SU-DHL-6 (cell line): ENCODE results near the gene WDR17.

ENCODE experiments used
- H2AFZ ChIP-seq: fragments of 200-600 bp; sonication (generic); 2 replicates; pipeline ENCODE4 v1.6.1; 2014; ENCODE audit warnings: low read depth, mild to moderate bottlenecking, moderate library complexity, mixed read lengths, antibody characterized with exemption, low read length; ENCODE audit not compliant: severe bottlenecking
- H3F3A ChIP-seq: fragments of 200-600 bp; shearing (Covaris generic); 2 replicates; pipeline ENCODE4 v1.6.0; 2016; ENCODE audit warnings: antibody characterized with exemption, mild to moderate bottlenecking; ENCODE audit not compliant: insufficient read depth
- H3K27ac ChIP-seq: fragments of 200-600 bp; sonication (generic); 2 replicates; pipeline ENCODE4 v1.5.1; 2016; ENCODE audit warnings: low read depth, mild to moderate bottlenecking, low read length, moderate library complexity, mixed read lengths
- H3K27me3 ChIP-seq: fragments of 200-600 bp; sonication (generic), shearing (Covaris generic); 2 replicates; pipeline ENCODE4 v1.6.0; 2014; ENCODE audit warnings: mild to moderate bottlenecking, low read length
- H3K36me3 ChIP-seq: fragments of 200-600 bp; sonication (generic); 2 replicates; pipeline ENCODE4 v1.6.1; 2014; ENCODE audit warnings: mild to moderate bottlenecking, low read length, mixed read lengths
- H3K4me2 ChIP-seq: fragments of 300-600, 200-600 bp; shearing (Covaris generic), sonication (generic); 2 replicates; pipeline ENCODE4 v1.6.0; 2014; ENCODE audit warnings: low read length, low read depth, mild to moderate bottlenecking; ENCODE audit not compliant: poor library complexity, severe bottlenecking
- H3K4me3 ChIP-seq: fragments of 200-600 bp; sonication (generic); 2 replicates; pipeline ENCODE4 v1.5.1; 2014; ENCODE audit warnings: antibody characterized with exemption, low read length, mild to moderate bottlenecking, mixed read lengths; ENCODE audit not compliant: insufficient read depth, poor library complexity, severe bottlenecking
- H3K79me2 ChIP-seq: fragments of 200-600 bp; sonication (generic); 2 replicates; pipeline ENCODE4 v1.6.1; 2014; ENCODE audit warnings: mild to moderate bottlenecking, low read length, moderate library complexity; ENCODE audit not compliant: insufficient read depth
- H3K9ac ChIP-seq: fragments of 200-600 bp; sonication (generic); 2 replicates; pipeline ENCODE4 v1.7.0; 2014; ENCODE audit warnings: mild to moderate bottlenecking, low read length
- H3K9me2 ChIP-seq: fragments of 200-600 bp; sonication (generic); replicated peaks from 2 replicates; pipeline ENCODE4 v1.6.1; 2014; ENCODE audit warnings: low read length; ENCODE audit not compliant: insufficient read depth
- H3K9me3 ChIP-seq: fragments of 200-600 bp; sonication (generic); 2 replicates; pipeline ENCODE4 v1.6.1; 2014; ENCODE audit warnings: low read length, mixed read lengths; ENCODE audit not compliant: insufficient read depth
- H4K20me1 ChIP-seq: fragments of 200-600 bp; sonication (generic); 2 replicates; pipeline ENCODE4 v1.6.1; 2014; ENCODE audit warnings: low read depth, mild to moderate bottlenecking, antibody characterized with exemption, low read length, moderate library complexity, mixed read lengths
- CTCF ChIP-seq: fragments of 200-600 bp; sonication (generic); IDR thresholded peaks from one replicate; pipeline ENCODE4 v1.5.1; 2017; ENCODE audit warnings: antibody characterized with exemption, mild to moderate bottlenecking, low read length, moderate library complexity; ENCODE audit not compliant: insufficient read depth, poor library complexity, severe bottlenecking
- EZH2phosphoT487 ChIP-seq: fragments of 200-600 bp; sonication (generic), shearing (Covaris generic); conservative IDR thresholded peaks from 2 replicates; pipeline ENCODE4 v1.6.1; 2018; ENCODE audit warnings: mild to moderate bottlenecking, antibody characterized with exemption, low read length, moderate library complexity, mixed read lengths

Gene WDR17

GRCh38 chr4:176044589-176044951, 21.1 kb upstream of the WDR17 start:
- Histone ChIP-seq H3K4me3 (no peak overlapping the region), H3K9me3 (no peaks in the 10 kb centered on the region), H3K27ac (no peak overlapping the region), H3K36me3 (no peaks in the 10 kb centered on the region), H3K9me2 (0 out of 2 replicates have a peak, but pooled peaks cover 3% of the 10 kb centered on the region), H3K79me2 (no peaks in the 10 kb centered on the region), H3F3A (no peaks in the 10 kb centered on the region), H4K20me1 (no peaks in the 10 kb centered on the region), H3K4me2 (no peak overlapping the region), H2AFZ (no peak overlapping the region), H3K27me3 (no peaks in the 10 kb centered on the region), H3K9ac (no peak overlapping the region)
- TF ChIP-seq CTCF (no peak), EZH2phosphoT487 (no peak)

DNA sequence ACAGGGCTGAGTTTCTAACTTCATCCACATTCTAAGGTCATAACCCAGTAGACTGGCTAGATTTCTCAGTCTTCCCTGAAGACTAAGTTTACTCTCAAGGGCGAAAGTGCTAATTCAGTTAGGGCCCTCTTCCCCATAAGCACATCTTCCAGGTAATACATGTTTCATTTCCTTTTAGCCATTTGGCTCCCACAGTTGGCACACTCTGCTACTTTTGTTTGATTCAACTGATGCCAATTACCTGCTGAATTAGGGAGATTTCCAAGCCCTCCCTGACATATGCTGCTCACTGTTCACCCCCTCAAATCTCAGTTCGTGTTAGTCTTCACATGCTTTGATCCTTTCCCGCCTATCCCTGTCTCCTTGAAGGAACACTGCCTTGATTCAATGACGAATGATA, 17.0 kb upstream of the WDR17 start:
- H3K9me3 ChIP-seq = no peaks in the 10 kb centered on the region
- no peaks in the 10 kb centered on the region for H3K9me2 ChIP-seq
- no peak for TF ChIP-seq CTCF
- TF ChIP-seq EZH2phosphoT487 = no peak
- no peaks in the 10 kb centered on the region for H3K36me3 ChIP-seq
- no peaks in the 10 kb centered on the region for H3K27me3 ChIP-seq
- H3K4me3 ChIP-seq = no peak overlapping the region
- no peaks in the 10 kb centered on the region for H3K79me2 ChIP-seq
- H3K27ac ChIP-seq = no peak overlapping the region
- H3K9ac ChIP-seq = no peak overlapping the region
- H3K4me2 ChIP-seq = no peak overlapping the region
- H4K20me1 ChIP-seq = no peaks in the 10 kb centered on the region
- no peaks in the 10 kb centered on the region for H3F3A ChIP-seq
- H2AFZ ChIP-seq = no peak overlapping the region

DNA sequence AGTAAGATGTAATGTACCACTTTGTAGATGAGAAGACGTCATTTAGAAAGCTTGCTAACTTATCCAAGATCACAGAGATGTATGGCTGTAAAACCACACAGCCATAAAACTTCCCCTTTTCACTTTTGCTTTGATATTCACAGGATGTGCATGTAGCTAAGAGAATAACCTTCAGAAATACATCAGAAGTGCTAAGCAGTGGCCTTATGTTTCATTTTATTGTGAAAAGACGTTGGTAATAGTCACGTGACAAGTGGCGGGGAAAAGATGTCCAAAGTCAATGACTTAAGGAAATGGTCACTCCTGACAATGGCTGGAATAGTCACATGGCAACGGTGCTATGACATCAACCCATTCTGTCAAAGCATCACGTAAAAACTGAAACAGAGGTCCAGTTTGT, 12.9 kb upstream of the WDR17 start:
- Histone ChIP-seq H3K27ac (no peak overlapping the region), H3K9me2 (no peaks in the 10 kb centered on the region), H3K9ac (no peak overlapping the region), H3K9me3 (no peaks in the 10 kb centered on the region), H3K36me3 (no peaks in the 10 kb centered on the region), H3K79me2 (no peaks in the 10 kb centered on the region), H3K27me3 (no peaks in the 10 kb centered on the region), H3K4me2 (peak overlapping the region; percentile 30), H2AFZ (peak overlapping the region; percentile 29), H3K4me3 (no peak overlapping the region), H3F3A (no peaks in the 10 kb centered on the region), H4K20me1 (no peaks in the 10 kb centered on the region)
- no peak for TF ChIP-seq CTCF
- no peak for TF ChIP-seq EZH2phosphoT487

DNA sequence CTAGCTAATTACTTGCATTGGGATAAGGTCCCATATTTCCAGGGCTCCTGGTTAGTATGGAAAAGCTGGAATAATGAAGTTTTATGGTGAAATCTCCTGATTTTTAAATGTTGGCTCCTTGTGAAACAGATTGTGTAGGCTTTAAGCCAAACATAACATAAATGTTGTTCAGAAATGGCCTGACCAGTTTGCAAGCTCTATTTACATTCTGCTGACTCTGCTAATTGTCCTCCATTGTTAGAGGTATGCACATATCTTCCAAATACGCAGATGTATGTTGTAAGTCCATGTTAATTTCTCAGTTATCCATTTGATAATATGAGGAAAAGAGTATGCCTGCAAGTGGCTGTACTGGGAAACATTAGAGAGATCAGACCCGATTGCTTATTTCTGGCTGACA, 11.9 kb upstream of the WDR17 start:
- Histone ChIP-seq H3F3A (no peaks in the 10 kb centered on the region), H4K20me1 (no peaks in the 10 kb centered on the region), H3K9me2 (no peaks in the 10 kb centered on the region), H3K9me3 (no peaks in the 10 kb centered on the region), H2AFZ (peak overlapping the region; percentile 73), H3K79me2 (no peaks in the 10 kb centered on the region), H3K27me3 (no peaks in the 10 kb centered on the region), H3K4me3 (no peak overlapping the region), H3K36me3 (no peaks in the 10 kb centered on the region), H3K4me2 (no peak overlapping the region), H3K9ac (no peak overlapping the region), H3K27ac (no peak overlapping the region)
- TF ChIP-seq EZH2phosphoT487 (no peak), CTCF (no peak)
